Mesendoderm (in vitro differentiated cells): ENCODE data around the gene FAM25A.

Source experiments
- DNase-seq: peaks from one replicate; pipeline ENCODE4 v3.0.0; 2013
- H2AK5ac ChIP-seq: 2 replicates; pipeline ENCODE4 v1.6.1; 2013; ENCODE audit warnings: low read length, inconsistent platforms
- H2BK120ac ChIP-seq: 2 replicates; pipeline ENCODE4 v1.6.1; 2013; ENCODE audit warnings: low read depth, mild to moderate bottlenecking, low read length, moderate library complexity, mixed read lengths
- H2BK15ac ChIP-seq: replicated peaks from 2 replicates; pipeline ENCODE4 v1.6.1; 2013; ENCODE audit warnings: low read depth, mild to moderate bottlenecking, moderate library complexity
- H2BK5ac ChIP-seq: 2 replicates; pipeline ENCODE4 v1.6.1; 2013; ENCODE audit warnings: low read length, inconsistent platforms
- H3K18ac ChIP-seq: 2 replicates; pipeline ENCODE4 v1.6.1; 2013; ENCODE audit warnings: mild to moderate bottlenecking, low read length, mixed read lengths
- H3K23ac ChIP-seq: one replicate; pipeline ENCODE4 v1.6.1; 2013; ENCODE audit warnings: low read length
- H3K27ac ChIP-seq: 2 replicates; pipeline ENCODE4 v1.5.1; 2013; ENCODE audit warnings: low read depth, mild to moderate bottlenecking, inconsistent platforms, low read length, moderate library complexity
- H3K27me3 ChIP-seq: 2 replicates; pipeline ENCODE4 v1.6.1; 2013; ENCODE audit warnings: low read length, control low read depth, mild to moderate bottlenecking, inconsistent platforms; ENCODE audit not compliant: insufficient read depth, poor library complexity
- H3K36me3 ChIP-seq: 2 replicates; pipeline ENCODE4 v1.6.1; 2013; ENCODE audit warnings: low read length, inconsistent platforms; ENCODE audit not compliant: control insufficient read depth, insufficient read depth
- H3K4ac ChIP-seq: one replicate; pipeline ENCODE4 v1.6.1; 2013; ENCODE audit warnings: low read depth, mild to moderate bottlenecking, low read length, moderate library complexity
- H3K4me1 ChIP-seq: 2 replicates; pipeline ENCODE4 v1.6.1; 2013; ENCODE audit warnings: low read depth, low read length, inconsistent platforms; ENCODE audit not compliant: control insufficient read depth
- H3K4me2 ChIP-seq: 2 replicates; pipeline ENCODE4 v1.6.1; 2013; ENCODE audit warnings: low read length
- H3K4me3 ChIP-seq: 2 replicates; pipeline ENCODE4 v1.5.1; 2013; ENCODE audit warnings: mild to moderate bottlenecking, low read length
- H3K56ac ChIP-seq: one replicate; pipeline ENCODE4 v1.6.1; 2013; ENCODE audit warnings: low read length
- H3K79me1 ChIP-seq: 2 replicates; pipeline ENCODE4 v1.6.1; 2013; ENCODE audit warnings: low read length, inconsistent platforms
- H3K79me2 ChIP-seq: 2 replicates; pipeline ENCODE4 v1.6.1; 2013; ENCODE audit warnings: mild to moderate bottlenecking, low read length; ENCODE audit not compliant: control insufficient read depth, insufficient read depth
- H3K9ac ChIP-seq: 2 replicates; pipeline ENCODE4 v1.6.1; 2013; ENCODE audit warnings: low read length, inconsistent platforms
- H4K5ac ChIP-seq: one replicate; pipeline ENCODE4 v1.6.1; 2013; ENCODE audit warnings: low read length
- H4K8ac ChIP-seq: one replicate; pipeline ENCODE4 v1.6.1; 2013; ENCODE audit warnings: low read depth, mild to moderate bottlenecking, control low read depth, low read length, moderate library complexity
- WGBS: extraction: QIAGEN DNeasy Blood & Tissue Kit; methylation state at CpG from one replicate; pipeline ENCODE4 v1.1.7; 2013; ENCODE audit warnings: low lambda C conversion rate, missing lambda C conversion rate; ENCODE audit not compliant: insufficient coverage; ENCODE audit errors: extremely low coverage; 5-methylcytosine and 5-hydroxymethylcytosine counted together

FAM25A gene

DNA sequence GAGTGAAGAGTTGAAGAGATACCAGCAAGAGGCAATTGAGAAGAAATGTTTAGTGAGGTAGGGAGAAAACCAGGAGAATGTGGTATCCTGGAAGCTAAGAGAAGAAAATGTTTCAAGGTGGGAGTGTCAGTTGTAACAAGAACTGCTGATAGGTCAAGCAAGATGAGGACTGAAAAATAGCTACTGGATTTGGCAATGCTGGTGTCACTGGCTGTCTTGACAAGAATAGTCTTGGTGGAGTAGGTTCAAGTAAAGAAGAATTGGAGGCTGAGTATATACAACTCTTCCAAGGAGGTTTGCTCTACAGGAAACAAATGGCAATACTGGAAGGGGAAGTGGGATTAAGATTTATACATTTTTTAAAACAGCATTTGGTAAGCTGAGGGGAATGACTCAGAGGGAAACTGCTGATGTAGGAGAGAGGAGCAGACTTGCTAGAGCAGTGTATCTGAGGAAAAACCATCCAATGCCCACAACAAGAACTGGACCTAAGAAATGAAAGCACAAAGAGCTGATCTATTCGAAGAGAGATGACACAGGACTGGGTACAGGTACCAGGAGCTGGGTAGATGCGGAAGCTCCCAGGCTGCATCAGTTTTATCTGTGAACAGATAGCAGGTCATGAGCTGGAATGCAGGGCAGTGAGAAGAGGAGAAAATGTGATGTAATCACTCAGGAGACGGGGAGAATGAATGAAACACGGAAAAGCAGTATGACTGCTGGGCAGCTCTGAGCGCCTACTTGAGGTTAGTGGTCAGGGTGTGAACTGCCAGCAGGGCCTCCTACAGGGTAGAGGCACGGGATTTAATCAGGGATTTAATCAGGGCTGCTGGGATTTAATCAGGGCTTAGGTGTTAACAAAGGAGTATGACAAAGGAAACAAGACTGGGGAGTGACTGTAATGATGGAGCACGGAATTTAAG lies 34.5 kb downstream of the FAM25A start:
- WGBS, result no CpG with 5 or more reads among the region's 7 CpGs
- Histone ChIP-seq H2BK5ac (no peak overlapping the region), H3K4me2 (no peak overlapping the region), H3K27me3 (no peaks in the 10 kb centered on the region), H2BK15ac (no peak overlapping the region), H3K56ac (no peak overlapping the region), H3K9ac (no peak overlapping the region), H4K5ac (no peak overlapping the region), H3K36me3 (no peaks in the 10 kb centered on the region), H2AK5ac (no peak overlapping the region), H3K27ac (no peak overlapping the region), H2BK120ac (no peak overlapping the region), H3K4me1 (peaks cover 7% of the 10 kb centered on the region), H3K23ac (no peak overlapping the region), H4K8ac (no peak overlapping the region), H3K18ac (no peak overlapping the region), H3K4me3 (no peak overlapping the region), H3K79me1 (no peaks in the 10 kb centered on the region), H3K79me2 (no peaks in the 10 kb centered on the region), H3K4ac (no peak overlapping the region)
- DNase-seq, result peak; percentile 96

DNA sequence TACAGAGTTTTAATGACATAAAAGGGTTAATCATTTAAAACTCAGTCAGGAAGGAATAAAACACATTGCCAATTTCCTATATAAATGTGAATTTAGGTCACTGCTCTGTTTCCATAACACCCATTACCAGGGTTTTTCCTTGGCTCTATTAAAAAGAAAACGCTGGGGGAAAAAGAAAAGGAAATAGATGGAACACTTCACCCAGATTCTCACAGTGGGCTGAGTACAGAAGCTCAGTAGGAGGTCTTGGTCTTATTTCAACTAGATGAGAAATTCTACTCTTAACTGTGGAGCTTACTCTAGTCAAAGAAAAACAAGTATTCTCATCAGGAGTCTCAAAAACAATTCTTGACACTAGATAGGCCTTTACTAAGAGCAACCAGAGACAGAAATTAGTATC lies 38.1 kb downstream of the FAM25A start:
- H4K8ac ChIP-seq, result no peak overlapping the region
- no peak overlapping the region for H3K18ac ChIP-seq
- H4K5ac ChIP-seq, result no peak overlapping the region
- H3K79me1 ChIP-seq, result no peaks in the 10 kb centered on the region
- H2BK15ac ChIP-seq, result no peak overlapping the region
- no peak overlapping the region for H3K23ac ChIP-seq
- no peak overlapping the region for H3K9ac ChIP-seq
- no peak overlapping the region for H2BK5ac ChIP-seq
- DNase-seq, result no peak
- no peak overlapping the region for H2AK5ac ChIP-seq
- H3K79me2 ChIP-seq, result no peaks in the 10 kb centered on the region
- H3K27me3 ChIP-seq, result no peaks in the 10 kb centered on the region
- H3K4ac ChIP-seq, result no peak overlapping the region
- WGBS, result no CpG with 5 or more reads among the region's 1 CpG
- H3K4me2 ChIP-seq, result no peak overlapping the region
- H3K56ac ChIP-seq, result no peak overlapping the region
- no peak overlapping the region for H3K27ac ChIP-seq
- peaks cover 7% of the 10 kb centered on the region for H3K4me1 ChIP-seq
- H3K4me3 ChIP-seq, result no peak overlapping the region
- no peaks in the 10 kb centered on the region for H3K36me3 ChIP-seq
- H2BK120ac ChIP-seq, result no peak overlapping the region

DNA sequence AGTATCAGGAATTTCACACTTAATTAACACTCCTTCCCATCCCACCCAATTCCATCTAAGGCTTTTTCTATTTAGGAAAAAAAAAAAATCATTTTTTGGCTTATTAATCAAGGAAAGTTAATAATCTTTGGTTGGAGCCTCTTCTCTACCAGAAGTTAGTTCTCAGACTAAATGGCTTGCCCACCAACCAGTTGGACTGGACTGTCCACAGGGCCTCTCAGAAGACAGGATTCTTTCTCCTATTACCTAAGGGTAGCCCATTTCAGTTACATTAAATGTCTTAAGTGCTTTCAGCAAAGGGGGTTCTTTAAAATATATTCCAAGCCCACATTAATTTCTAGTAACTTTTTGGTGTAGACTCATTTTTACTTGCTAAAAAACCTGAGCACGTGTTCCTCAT lies 39.3 kb downstream of the FAM25A start:
- Histone ChIP-seq H3K18ac (no peak overlapping the region), H3K4ac (no peak overlapping the region), H3K56ac (no peak overlapping the region), H3K4me2 (no peak overlapping the region), H3K23ac (no peak overlapping the region), H2BK5ac (no peak overlapping the region), H3K4me1 (peaks cover 7% of the 10 kb centered on the region), H3K79me2 (no peaks in the 10 kb centered on the region), H3K36me3 (no peaks in the 10 kb centered on the region), H2AK5ac (no peak overlapping the region), H4K8ac (no peak overlapping the region), H3K27ac (no peak overlapping the region), H3K79me1 (no peaks in the 10 kb centered on the region), H2BK120ac (no peak overlapping the region), H2BK15ac (no peak overlapping the region), H3K9ac (no peak overlapping the region), H4K5ac (no peak overlapping the region), H3K4me3 (no peak overlapping the region), H3K27me3 (no peaks in the 10 kb centered on the region)
- DNase-seq, result no peak
- WGBS, result no CpG with 5 or more reads among the region's 1 CpG

GRCh38 chr10:87060280-87060928 lies 40.3 kb downstream of the FAM25A start:
- WGBS, result no CpG with 5 or more reads among the region's 6 CpGs

DNA sequence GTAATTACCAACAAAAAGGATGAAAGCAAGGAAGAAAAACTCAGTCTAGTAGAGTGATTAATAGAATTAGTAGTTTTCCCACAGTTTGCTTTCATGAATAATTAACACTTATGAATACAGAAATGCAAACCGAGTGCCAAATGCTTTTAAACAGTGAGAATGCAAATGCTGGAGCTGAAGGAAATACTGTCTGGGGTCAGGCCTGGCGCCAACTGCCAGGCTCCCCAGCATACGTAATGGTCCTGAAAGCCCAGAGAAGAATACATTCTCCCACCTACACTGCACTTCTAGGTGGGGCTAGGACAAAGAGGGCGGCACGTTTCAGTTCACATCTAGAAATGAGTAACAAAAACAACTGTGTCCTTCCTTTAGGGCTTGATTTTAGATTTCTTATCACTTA lies 44.6 kb downstream of the FAM25A start:
- Histone ChIP-seq H2BK120ac (no peak overlapping the region), H3K56ac (no peak overlapping the region), H3K36me3 (peaks cover 5% of the 10 kb centered on the region), H3K23ac (no peak overlapping the region), H3K4me3 (no peak overlapping the region), H2AK5ac (no peak overlapping the region), H3K27ac (no peak overlapping the region), H4K5ac (no peak overlapping the region), H3K79me1 (no peaks in the 10 kb centered on the region), H3K79me2 (no peaks in the 10 kb centered on the region), H3K18ac (no peak overlapping the region), H3K4ac (no peak overlapping the region), H3K4me1 (no peaks in the 10 kb centered on the region), H3K9ac (no peak overlapping the region), H2BK15ac (no peak overlapping the region), H3K27me3 (no peaks in the 10 kb centered on the region), H2BK5ac (no peak overlapping the region), H4K8ac (no peak overlapping the region), H3K4me2 (no peak overlapping the region)
- no peak for DNase-seq
- WGBS, result no CpG with 5 or more reads among the region's 5 CpGs

More at GRCh38 chr10:87060280-87060928, 40.3 kb downstream of the FAM25A start:
- Histone ChIP-seq H2AK5ac (no peak overlapping the region), H3K56ac (no peak overlapping the region), H3K79me2 (no peaks in the 10 kb centered on the region), H3K4me2 (no peak overlapping the region), H4K5ac (no peak overlapping the region), H2BK15ac (no peak overlapping the region), H2BK5ac (no peak overlapping the region), H3K27me3 (no peaks in the 10 kb centered on the region), H3K9ac (no peak overlapping the region), H3K23ac (no peak overlapping the region), H3K79me1 (no peaks in the 10 kb centered on the region), H4K8ac (no peak overlapping the region), H3K4me3 (no peak overlapping the region), H3K18ac (no peak overlapping the region), H3K4ac (no peak overlapping the region), H3K36me3 (no peaks in the 10 kb centered on the region), H3K4me1 (peaks cover under 1% of the 10 kb centered on the region), H2BK120ac (no peak overlapping the region), H3K27ac (no peak overlapping the region)
- no peak for DNase-seq
